ENCODE results near the gene TSC1.
A peak's percentile ranks its signal among the peaks of the same experiment; 100 is the strongest.

Gene TSC1

GRCh38 chr9:132857616-132858342 is 86.6 kb downstream of the TSC1 start:
- peak; percentile 18 for DNase-seq

GRCh38 chr9:132857031-132857430 is 87.4 kb downstream of the TSC1 start:
- DNase-seq = no peak

- no peak for DNase-seq
These were observed 88.5 kb downstream of the TSC1 start for GRCh38 chr9:132855904-132856303.

GRCh38 chr9:132854832-132855231 is 89.6 kb downstream of the TSC1 start:
- no peak for DNase-seq

- DNase-seq = no peak
These were observed 90.9 kb downstream of the TSC1 start for GRCh38 chr9:132853482-132853881.

- DNase-seq = no peak
These were observed 95.2 kb downstream of the TSC1 start for GRCh38 chr9:132849185-132849706.

GRCh38 chr9:132846918-132847515 is 97.4 kb downstream of the TSC1 start:
- DNase-seq = no peak

- DNase-seq = no peak
These were observed 98.1 kb downstream of the TSC1 start for GRCh38 chr9:132846109-132846917.

GRCh38 chr9:132842124-132843044 is 102.0 kb downstream of the TSC1 start:
- no peak for DNase-seq

Data from NCI-H82 (cell line).